Sciatic nerve (tissue), 2 donors: ENCODE data around the gene MCM6. TPM values are rescaled to one million over a fixed set of nuclear protein-coding genes. Genes with fewer than 3 reads are reported as not detected.
A peak's percentile ranks its signal among the peaks of the same experiment; 100 is the strongest.
"Not testable (repeated sequence)": the region's sequence is repeated elsewhere in the genome, so short reads cannot be mapped to it uniquely, and the experiment has no call there.

Experiments
- ATAC-seq: fragments of 200-7000 bp; cut with Tn5 transposase; one replicate; pipeline ENCODE4 v1.9.1; 2020; ENCODE audit warnings: mild to moderate bottlenecking, moderate library complexity
- DNase-seq: peaks from one replicate; pipeline ENCODE4 v3.0.0-alpha.2; 2020; ENCODE audit warnings: low spot score
- intact Hi-C: fragments of 100-400 bp; cut with DNase I; formaldehyde crosslinking; loops from one replicate; pipeline ENCODE4 v1.14.2; 2022
- total RNA-seq: library from RNA; stranded (reverse); fragmentation: NEBNext Ultra II Directional; extraction: Animal tissue kit (Norgen Biotek cat#: 25700); gene quantifications from one replicate; pipeline ENCODE4 v1.2.1, GENCODE V29; 2021
- donor health status: DM: no; HTN: no; CAD: no.
- donor health status: DM: no; HTN: no; CAD: no.

The MCM6 gene
- 15.8 TPM for total RNA-seq

- ATAC-seq = peak; percentile 100
- intact Hi-C loops = no loop called here
Observed at GRCh38 chr2:135876066-135876711, at the start of gene MCM6. MCM6 (minus strand) TSS chr2:135876443; CDS start chr2:135876365, 78 bp downstream.

GRCh38 chr2:135925571-135925970 is 49.3 kb upstream of the MCM6 start:
- ATAC-seq (no peak), DNase-seq (no peak)
- intact Hi-C loops = no loop called here

More at GRCh38 chr2:135876066-135876711, at the start of gene MCM6:
- DNase-seq = peak; percentile 98

- DNase-seq (no peak), ATAC-seq (peak; percentile 53)
- intact Hi-C loops = loop anchor here (10.0 kb wide), 1 partner anchor 469 kb away; no protein-coding TSS in a partner anchor
Observed at GRCh38 chr2:135916207-135916606, 40.0 kb upstream of the MCM6 start.

GRCh38 chr2:135914485-135914884 is 38.2 kb upstream of the MCM6 start:
- intact Hi-C loops = loop anchor here (10.0 kb wide), 1 partner anchor 470 kb away; no protein-coding TSS in a partner anchor

GRCh38 chr2:135913727-135914365 is 37.6 kb upstream of the MCM6 start:
- DNase-seq = no peak
- intact Hi-C loops = loop anchor here (10.0 kb wide), 1 partner anchor 471 kb away; no protein-coding TSS in a partner anchor
- peak; percentile 34 for ATAC-seq

More at GRCh38 chr2:135914485-135914884, 38.2 kb upstream of the MCM6 start:
- ATAC-seq = no peak
- no peak for DNase-seq

- intact Hi-C loops = loop anchor here (10.0 kb wide), 1 partner anchor 475 kb away; no protein-coding TSS in a partner anchor
- no peak for ATAC-seq
- no peak for DNase-seq
Observed at GRCh38 chr2:135909976-135910375, 33.7 kb upstream of the MCM6 start.

- ATAC-seq = no peak
- intact Hi-C loops = no loop called here
- no peak for DNase-seq
Observed at GRCh38 chr2:135905679-135906078, 29.4 kb upstream of the MCM6 start.

- intact Hi-C loops = no loop called here
- DNase-seq (no peak), ATAC-seq (peak; percentile 68)
Observed at GRCh38 chr2:135904341-135904989, 28.2 kb upstream of the MCM6 start.

- ATAC-seq = no peak
- intact Hi-C loops = no loop called here
- DNase-seq = no peak
Observed at GRCh38 chr2:135903650-135904049, 27.4 kb upstream of the MCM6 start.

GRCh38 chr2:135899567-135899966 is 23.3 kb upstream of the MCM6 start:
- ATAC-seq = no peak
- intact Hi-C loops = no loop called here
- DNase-seq = no peak

- ATAC-seq (no peak), DNase-seq (no peak)
- intact Hi-C loops = no loop called here
Observed at GRCh38 chr2:135898234-135898786, 22.1 kb upstream of the MCM6 start.

- ATAC-seq = no peak
Observed at GRCh38 chr2:135894930-135895329, 18.7 kb upstream of the MCM6 start.

GRCh38 chr2:135893374-135893794 is 17.1 kb upstream of the MCM6 start:
- DNase-seq (no peak), ATAC-seq (no peak)
- intact Hi-C loops = no loop called here

More at GRCh38 chr2:135894930-135895329, 18.7 kb upstream of the MCM6 start:
- no peak for DNase-seq
- intact Hi-C loops = no loop called here

GRCh38 chr2:135890835-135891234 is 14.6 kb upstream of the MCM6 start:
- DNase-seq = no peak
- peak; percentile 30 for ATAC-seq
- intact Hi-C loops = no loop called here

GRCh38 chr2:135890149-135890548 is 13.9 kb upstream of the MCM6 start:
- no peak for ATAC-seq
- intact Hi-C loops = no loop called here
- no peak for DNase-seq

GRCh38 chr2:135888587-135888986 is 12.3 kb upstream of the MCM6 start:
- intact Hi-C loops, ATAC-seq, DNase-seq: not testable (repeated sequence)

GRCh38 chr2:135885709-135886108 is 9.5 kb upstream of the MCM6 start:
- intact Hi-C loops = no loop called here
- ATAC-seq = no peak
- no peak for DNase-seq

- no peak for ATAC-seq
- intact Hi-C loops = no loop called here
Observed at GRCh38 chr2:135882415-135882814, 6.2 kb upstream of the MCM6 start.

GRCh38 chr2:135876770-135877169 is 527 bp upstream of the MCM6 start:
- DNase-seq, ATAC-seq, intact Hi-C loops: not testable (repeated sequence)

More at GRCh38 chr2:135882415-135882814, 6.2 kb upstream of the MCM6 start:
- no peak for DNase-seq
